ENCODE data around the gene NPBWR2. TPM values are rescaled to one million over a fixed set of nuclear protein-coding genes. Genes with fewer than 3 reads are reported as not detected.
"Not testable (repeated sequence)": the region's sequence is repeated elsewhere in the genome, so short reads cannot be mapped to it uniquely, and the experiment has no call there.

NPBWR2 gene
- total RNA-seq, 1 donor from 2014 or later: not detected

DNA sequence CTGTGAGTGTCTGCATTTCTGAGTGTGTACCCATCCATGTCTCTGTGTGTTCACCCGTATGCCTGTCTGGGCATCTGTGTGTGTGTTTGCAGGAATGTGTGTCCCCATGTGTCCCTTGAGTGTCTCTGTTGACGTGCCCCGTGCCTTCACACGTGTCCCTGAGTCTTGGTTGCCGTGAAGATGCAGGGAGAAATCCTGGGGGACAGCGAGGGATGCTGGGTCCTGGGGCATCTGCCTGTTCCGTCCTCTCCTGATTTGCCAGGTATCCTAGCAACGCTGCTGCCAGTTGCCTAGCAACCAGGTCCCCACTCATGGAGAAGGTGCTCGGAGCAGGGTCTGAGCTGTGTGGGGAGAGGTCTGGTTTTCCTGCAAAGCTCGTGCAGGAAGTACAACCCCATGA lies 17.2 kb downstream of the NPBWR2 start:
- intact Hi-C loops (cut with micrococcal nuclease): no loop called here

DNA sequence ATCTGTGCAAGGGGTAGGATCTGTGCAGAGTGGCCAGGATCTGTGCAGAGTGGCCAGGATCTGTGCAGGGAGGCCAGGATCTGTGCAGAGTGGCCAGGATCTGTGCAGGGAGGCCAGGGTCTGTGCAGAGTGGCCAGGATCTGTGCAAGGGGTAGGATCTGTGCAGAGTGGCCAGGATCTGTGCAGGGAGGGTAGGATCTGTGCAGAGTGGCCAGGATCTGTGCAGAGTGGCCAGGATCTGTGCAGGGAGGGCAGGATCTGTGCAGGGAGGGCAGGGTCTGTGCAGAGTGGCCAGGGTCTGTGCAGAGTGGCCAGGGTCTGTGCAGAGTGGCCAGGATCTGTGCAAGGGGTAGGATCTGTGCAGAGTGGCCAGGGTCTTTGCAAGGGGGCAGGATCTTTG lies 18.8 kb downstream of the NPBWR2 start:
- intact Hi-C loops (cut with micrococcal nuclease): not testable (repeated sequence)

DNA sequence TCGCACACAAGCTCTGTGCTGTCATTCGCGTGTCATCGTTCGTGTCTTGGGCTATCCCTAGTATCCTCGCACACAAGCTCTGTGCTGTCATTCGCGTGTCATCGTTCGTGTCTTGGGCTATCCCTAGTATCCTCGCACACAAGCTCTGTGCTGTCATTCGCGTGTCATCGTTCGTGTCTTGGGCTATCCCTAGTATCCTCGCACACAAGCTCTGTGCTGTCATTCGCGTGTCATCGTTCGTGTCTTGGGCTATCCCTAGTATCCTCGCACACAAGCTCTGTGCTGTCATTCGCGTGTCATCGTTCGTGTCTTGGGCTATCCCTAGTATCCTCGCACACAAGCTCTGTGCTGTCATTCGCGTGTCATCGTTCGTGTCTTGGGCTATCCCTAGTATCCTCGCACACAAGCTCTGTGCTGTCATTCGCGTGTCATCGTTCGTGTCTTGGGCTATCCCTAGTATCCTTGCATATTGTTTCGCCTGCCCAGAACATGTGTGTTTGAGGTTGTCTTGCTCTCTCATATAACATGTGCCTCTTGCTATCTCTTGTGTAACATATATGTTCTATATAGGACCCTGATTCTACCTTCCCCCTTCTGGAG lies 20.0 kb downstream of the NPBWR2 start:
- intact Hi-C loops (cut with micrococcal nuclease): not testable (repeated sequence)

DNA sequence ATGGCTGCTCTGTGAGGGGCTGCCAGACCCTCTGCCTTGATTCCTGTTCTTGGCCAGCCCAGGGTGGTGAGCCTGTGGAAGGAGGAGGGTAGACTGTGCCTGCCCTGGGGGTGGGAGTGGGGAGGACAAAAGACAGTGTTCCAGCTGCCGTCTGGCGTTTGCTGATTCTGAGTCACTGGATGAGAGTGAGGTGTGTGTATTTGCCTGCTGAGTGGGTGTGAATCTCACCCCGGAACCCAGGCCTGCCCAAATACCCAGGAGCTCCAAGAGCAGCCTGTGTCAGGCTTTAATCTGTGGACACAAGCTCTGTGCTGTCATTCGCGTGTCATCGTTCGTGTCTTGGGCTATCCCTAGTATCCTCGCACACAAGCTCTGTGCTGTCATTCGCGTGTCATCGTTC lies 20.6 kb downstream of the NPBWR2 start:
- intact Hi-C loops (cut with micrococcal nuclease): no loop called here

DNA sequence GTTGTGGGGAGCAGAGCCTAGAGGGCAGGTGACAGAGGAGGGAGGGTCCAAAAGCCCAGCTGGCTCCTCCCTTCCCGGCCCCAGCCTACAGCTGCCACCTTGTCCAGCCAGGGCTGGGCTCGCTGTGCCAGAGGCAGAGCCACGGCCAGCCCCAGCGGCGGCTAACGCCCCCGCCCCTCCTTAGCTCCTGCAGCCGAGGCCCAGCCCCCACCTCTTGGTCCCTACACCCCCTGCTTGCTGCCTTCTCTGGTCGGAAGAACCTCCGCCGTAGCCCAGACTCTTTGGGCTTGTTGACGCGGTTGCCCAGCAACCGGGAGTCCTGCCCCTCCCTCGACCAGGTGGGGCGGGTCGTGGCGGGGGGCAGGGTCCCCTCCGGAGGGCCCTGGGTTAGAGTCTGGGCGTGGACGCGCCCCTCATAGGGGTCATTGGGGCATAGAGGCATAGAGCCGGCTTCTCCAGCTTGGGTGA lies 22.6 kb downstream of the NPBWR2 start:
- intact Hi-C loops (cut with micrococcal nuclease): loop anchor here (5.0 kb wide), 1 partner anchor 547 kb away; the partner anchor contains the start of gene PTK6

DNA sequence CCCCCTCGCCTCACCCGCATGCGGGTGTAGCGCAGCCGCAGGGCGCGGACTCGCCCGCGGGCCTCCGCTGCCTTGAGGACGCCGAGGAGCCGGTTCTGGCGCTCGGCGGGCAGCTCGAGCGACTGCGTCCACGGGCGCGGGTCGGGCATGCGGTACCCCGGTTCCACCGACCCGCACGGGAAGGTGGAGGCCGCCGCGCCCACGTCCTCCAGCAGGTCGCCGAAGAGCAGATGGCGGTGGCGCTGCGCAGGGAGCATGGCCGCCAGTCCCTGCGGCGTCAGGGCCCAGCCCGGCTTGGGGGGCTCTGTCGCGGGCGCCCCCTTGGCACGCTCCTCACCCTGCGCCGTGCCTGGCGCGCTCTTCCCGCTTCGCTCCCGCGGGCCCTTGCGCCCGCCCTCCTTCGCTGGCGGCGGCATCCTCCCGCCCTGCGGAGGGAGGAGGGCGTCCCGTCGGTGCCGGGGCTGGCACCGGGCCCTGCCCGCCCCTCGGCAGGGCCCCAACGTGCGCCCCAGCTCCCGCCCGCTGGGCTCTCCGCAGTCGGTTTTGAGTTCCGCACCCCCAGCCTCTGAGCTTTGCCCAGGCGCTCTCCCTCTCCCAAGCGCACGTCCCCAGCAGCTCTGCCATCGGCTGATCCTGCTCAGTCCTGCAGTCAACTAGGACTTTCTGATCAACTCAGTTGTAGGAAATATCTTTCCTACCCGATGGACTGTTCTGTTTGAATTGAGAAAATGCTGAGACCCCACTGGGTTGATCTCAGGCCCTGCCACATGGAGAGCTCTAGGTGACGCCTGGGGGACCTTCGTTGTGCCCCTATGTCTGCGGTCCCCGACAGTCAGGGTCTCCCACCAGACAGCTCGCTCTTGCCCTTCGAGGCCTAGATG lies 23.3 kb downstream of the NPBWR2 start, which contains the start of gene LKAAEAR1:
Gene LKAAEAR1, minus strand, starts transcription at position 595 of the 881 bp plus-strand sequence. Its CDS starts 179 bp downstream, at position 416.
- intact Hi-C loops (cut with micrococcal nuclease): loop anchor here (1.0 to 5.0 kb wide), 4 partner anchors 19 to 547 kb away; partner anchors contain the start of gene PTK6

DNA sequence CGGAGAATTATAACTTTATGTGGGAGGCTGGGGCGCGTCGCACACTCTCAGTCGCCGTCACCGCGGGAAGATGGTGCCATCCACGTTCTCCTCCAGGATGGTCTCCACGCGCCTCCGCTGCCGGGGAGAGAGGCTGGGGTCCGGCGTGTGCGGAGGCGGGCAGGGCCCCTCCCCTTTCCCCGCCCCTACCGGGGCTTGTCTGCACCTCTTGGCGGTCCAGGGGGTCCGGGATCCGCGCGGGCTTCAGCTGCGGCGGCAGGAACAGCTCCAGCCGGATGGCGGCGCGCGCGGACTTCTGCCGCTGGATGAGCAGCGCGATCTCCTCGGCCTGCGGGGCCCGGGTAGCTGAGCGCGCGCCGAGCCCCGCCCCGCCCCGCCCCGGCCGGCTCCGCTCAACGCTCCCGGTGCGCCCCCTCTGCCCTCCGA lies 24.0 kb downstream of the NPBWR2 start:
- intact Hi-C loops (cut with micrococcal nuclease): loop anchor here (1.0 to 5.0 kb wide), 4 partner anchors 19 to 546 kb away; partner anchors contain the start of gene PTK6

GRCh38 chr20:64082820-64083377 lies 24.5 kb downstream of the NPBWR2 start:
- intact Hi-C loops (cut with micrococcal nuclease): loop anchor here (1.0 to 5.0 kb wide), 4 partner anchors 20 to 546 kb away; partner anchors contain the start of gene PTK6

DNA sequence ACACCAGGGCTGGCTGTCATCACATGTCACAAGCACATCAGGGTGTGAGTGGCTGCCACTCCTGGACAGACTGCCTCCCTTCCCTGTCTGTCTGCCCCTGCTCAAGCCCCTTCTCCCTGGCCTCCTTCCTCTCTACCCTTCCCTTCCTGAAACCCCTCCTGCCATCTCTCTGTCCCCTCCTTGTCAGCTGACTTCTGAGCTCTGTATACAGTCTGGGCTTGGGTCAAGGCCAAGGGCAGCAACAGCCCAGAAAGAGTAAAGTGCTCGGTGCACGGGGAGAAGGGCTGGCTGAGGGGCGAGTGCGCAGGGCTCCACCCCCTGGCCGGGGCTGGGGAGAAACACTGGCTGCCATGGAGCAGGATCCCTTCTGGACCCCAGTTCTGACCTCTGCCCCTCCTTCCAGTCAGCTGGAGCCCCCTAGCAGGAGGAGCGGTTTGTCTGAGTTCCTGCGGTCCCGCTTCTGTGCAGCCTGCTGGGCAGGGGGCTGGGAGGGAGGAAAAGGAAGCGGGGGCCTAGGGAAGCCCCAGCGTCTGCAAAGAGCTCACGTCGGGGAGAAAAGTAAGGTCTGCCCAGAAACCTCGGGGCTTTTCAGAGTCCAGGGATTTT lies 25.1 kb downstream of the NPBWR2 start:
- intact Hi-C loops (cut with micrococcal nuclease): loop anchor here (2.0 to 5.0 kb wide), 3 partner anchors 21 to 545 kb away; partner anchors contain the start of gene PTK6

DNA sequence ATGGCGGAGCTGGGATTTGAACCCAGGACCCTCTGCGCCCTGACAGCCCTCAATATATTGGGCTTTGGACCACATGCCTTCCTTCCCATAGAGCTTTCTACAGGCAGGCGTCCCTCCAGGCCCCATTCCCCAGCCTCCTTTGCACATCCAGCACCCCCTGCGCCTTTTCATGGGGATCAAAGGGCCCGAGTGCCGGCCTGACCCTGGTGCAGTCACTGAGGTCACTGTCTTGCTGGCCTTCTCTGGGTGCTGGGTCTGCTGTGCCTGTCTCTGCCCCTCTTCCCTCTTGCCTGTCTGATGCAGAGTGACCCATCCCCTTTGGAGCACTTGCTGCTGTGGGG lies 25.8 kb downstream of the NPBWR2 start:
- intact Hi-C loops (cut with micrococcal nuclease): loop anchor here (5.0 kb wide), 1 partner anchor 544 kb away; the partner anchor contains the start of gene PTK6

GRCh38 chr20:64080813-64081623 lies 26.3 kb downstream of the NPBWR2 start:
- intact Hi-C loops (cut with micrococcal nuclease): loop anchor here (5.0 kb wide), 1 partner anchor 544 kb away; the partner anchor contains the start of gene PTK6

DNA sequence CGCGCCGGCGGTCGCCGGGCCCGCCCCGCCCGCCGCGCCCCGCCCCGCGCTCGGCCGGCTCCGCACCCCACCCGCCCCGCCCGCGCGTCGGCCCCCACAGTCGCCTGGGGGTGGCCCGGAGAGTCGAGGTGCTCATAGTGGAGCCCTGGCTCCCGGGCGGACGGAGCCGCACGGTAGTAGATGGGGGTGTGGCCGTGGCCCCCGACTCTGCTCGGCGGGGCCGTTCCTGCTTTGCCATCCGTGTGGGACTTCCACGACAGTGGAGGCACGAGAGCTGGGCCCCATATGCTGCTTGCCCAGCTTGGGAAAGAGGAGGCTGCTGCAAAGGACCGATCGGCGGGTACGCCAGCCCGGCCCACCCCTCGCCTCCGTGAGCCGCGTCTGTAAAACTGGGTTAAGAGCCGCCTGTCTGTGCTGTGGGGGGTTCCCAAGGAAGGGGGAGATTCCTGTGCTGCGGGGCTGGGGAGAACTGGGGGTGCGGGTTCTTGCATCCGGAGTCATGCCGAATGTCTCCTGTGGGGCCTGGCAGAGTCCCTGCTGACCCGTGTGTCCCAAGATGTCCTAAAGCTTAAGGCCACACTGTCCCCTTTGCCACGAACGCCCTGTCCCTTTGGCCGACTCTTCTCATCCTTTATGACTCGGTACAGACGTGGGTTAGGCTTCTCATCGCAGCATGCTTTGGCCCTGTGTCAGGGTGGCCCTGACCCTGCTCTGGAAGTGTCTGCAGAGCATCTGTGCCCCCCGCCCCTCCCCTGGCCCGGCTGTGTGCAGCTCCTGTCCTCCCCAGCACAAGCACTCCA lies 27.2 kb downstream of the NPBWR2 start, which contains the start of gene OPRL1:
Gene OPRL1, plus strand, starts transcription at position 70 of the 800 bp plus-strand sequence. CDS start 12,639 bp downstream, outside the sequence.
- intact Hi-C loops (cut with micrococcal nuclease): loop anchor here (5.0 kb wide), 1 partner anchor 543 kb away; the partner anchor contains the start of gene PTK6

- intact Hi-C loops (cut with micrococcal nuclease): loop anchor here (1.0 to 5.0 kb wide), 7 partner anchors 16 to 1692 kb away; partner anchors contain the start of genes C20orf204, FNDC11, GMEB2 and PTK6
Measured at GRCh38 chr20:64079273-64080012, 27.9 kb downstream of the NPBWR2 start, which contains the start of gene RGS19. TSS of gene RGS19 (minus strand) at chr20:64079518. CDS start at chr20:64076886, 2,632 bp downstream.

DNA sequence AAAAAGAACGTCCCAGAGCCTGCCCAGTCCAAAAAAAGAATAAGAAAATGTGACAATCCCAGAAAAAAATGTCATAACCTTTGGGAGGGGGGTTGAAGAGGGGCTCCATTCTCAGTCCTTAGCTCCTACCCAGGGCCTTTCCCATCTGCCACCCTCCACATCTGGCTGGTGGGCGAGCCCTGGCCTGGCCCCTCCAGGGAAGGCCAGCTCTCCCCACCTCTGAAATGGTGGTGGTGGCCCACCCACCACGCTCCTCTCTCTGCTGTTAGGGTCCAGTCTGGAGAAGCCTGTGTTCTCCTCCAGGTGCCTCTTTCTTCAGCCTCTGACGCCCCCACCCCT lies 28.5 kb downstream of the NPBWR2 start:
- intact Hi-C loops (cut with micrococcal nuclease): loop anchor here (1.0 to 5.0 kb wide), 6 partner anchors 16 to 1692 kb away; partner anchors contain the start of genes C20orf204, FNDC11, GMEB2 and RPS21

DNA sequence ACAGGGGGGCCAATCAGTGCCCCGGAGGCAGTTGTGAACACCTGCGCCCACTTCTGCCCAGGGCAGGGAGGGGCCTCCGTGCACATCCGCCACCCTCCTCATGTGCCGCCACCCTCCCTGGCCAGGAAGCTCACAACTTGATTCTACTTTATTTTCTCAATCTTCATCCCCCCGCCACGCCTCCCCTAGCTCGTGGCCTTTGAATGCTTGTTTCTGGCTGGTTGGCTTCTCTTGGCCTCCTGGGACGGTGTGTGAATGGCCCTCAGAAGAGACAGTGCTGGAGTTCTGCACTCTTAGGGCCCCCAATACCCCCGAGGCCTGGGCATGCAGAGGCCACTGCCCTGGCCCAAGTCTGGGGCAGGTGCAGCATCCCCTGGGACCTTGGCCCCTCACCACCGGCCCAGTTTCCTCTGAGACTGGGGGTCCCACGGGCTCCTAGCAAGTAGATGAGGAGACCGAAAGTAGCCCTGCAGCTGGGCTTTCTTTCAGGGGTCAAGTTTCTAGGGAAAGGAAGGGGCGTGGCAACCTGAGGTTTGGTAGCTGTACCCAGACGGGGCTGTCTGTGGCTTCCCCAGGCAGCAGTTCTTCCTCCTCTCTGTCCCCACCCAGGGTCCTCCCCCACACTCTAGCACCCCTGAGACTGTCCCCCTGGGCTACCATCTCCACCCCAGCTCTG lies 29.4 kb downstream of the NPBWR2 start:
- intact Hi-C loops (cut with micrococcal nuclease): loop anchor here (1.0 to 5.0 kb wide), 6 partner anchors 12 to 1691 kb away; partner anchors contain the start of genes C20orf204, FNDC11, GMEB2 and RPS21

DNA sequence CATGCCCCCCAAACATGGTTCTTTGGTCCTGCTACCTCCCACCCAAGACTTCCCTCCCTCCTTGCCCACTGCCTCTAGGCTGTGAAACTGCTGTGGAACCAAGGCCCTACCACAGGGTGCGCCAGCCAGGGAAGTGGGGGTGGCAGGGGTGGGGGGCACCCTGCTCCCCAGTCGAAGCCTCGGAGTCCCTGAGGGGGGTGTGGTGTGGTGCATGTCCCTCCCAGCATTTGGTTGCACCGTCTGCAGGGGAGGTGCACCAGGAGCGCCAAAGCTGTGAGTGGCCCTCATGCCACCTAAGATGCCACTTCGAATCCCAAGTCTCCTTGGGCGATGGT lies 29.9 kb downstream of the NPBWR2 start:
- intact Hi-C loops (cut with micrococcal nuclease): loop anchor here (1.0 to 5.0 kb wide), 5 partner anchors 11 to 1690 kb away; partner anchors contain the start of genes FNDC11, GMEB2, RPS21 and UCKL1

DNA sequence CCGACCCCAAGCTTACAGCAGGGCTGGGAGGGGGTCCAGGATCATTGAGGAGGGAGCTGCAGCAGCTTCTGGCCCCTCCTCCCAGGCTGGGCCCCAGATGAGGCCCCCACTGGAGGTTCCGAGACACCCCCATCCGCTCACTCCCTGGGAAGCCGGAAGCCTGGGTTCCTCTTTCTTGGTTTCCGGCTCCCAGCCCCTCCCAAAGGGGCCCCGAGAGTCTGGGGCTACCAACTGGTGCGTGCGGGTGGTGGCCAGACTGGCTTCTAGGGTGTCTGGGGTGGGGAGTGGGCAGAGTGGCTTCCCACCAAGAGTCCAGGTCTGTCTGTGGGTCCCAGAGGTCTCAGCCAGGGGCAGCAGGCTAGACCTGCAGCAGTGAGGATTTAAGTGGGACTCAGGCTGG lies 30.3 kb downstream of the NPBWR2 start:
- intact Hi-C loops (cut with micrococcal nuclease): loop anchor here (1.0 to 5.0 kb wide), 5 partner anchors 11 to 1690 kb away; partner anchors contain the start of genes FNDC11, GMEB2, RPS21 and UCKL1
